K562 (cell line): ENCODE measurements around the gene DBP. TPM values are rescaled to one million over a fixed set of nuclear protein-coding genes. Genes with fewer than 3 reads are reported as not detected.
A peak's percentile ranks its signal among the peaks of the same experiment; 100 is the strongest.

Experiments used
- CBX2 ChIP-seq: fragments of 200-600 bp; sonication (generic); IDR thresholded peaks from one replicate; pipeline ENCODE4 v1.6.1; 2012; ENCODE audit warnings: mild to moderate bottlenecking, low read length, inconsistent platforms; ENCODE audit not compliant: insufficient read depth, poor library complexity, severe bottlenecking
- CCAR2 ChIP-seq: fragments of 200-400 bp; formaldehyde crosslinking; IDR thresholded peaks from 2 replicates; pipeline ENCODE4 v1.6.1; 2017; ENCODE audit warnings: mild to moderate bottlenecking, low read depth, low read length
- ETV1 ChIP-seq: fragments of 450-650 bp; conservative IDR thresholded peaks from 2 replicates; pipeline ENCODE4 v1.6.1; 2016; ENCODE audit warnings: missing genetic modification characterization, control low read depth, low read depth, missing compliant biosample characterization
- GATAD2B ChIP-seq: fragments of 450-650 bp; IDR thresholded peaks from 2 replicates; pipeline ENCODE4 v1.6.1; 2017; ENCODE audit warnings: mild to moderate bottlenecking, borderline replicate concordance
- KDM4B ChIP-seq, 2 experiments: fragments of 450-650 bp in 1 of 2; sonication (generic) in 1 of 2; IDR thresholded peaks; 2 replicates each; pipeline ENCODE4 v1.6.1; 2016 to 2017; ENCODE audit warnings: borderline replicate concordance in 2 of 2, antibody characterized with exemption in 1 of 2, low read depth in 1 of 2, mild to moderate bottlenecking in 1 of 2
- MAFK ChIP-seq: IDR thresholded peaks from 2 replicates; pipeline ENCODE4 v1.6.1; 2011; ENCODE audit warnings: low read length, improper control_type of control experiment
- MECOM ChIP-seq: fragments of 250-450 bp; sonication (Bioruptor Pico); IDR thresholded peaks from 2 replicates; pipeline ENCODE4 v1.8.0; 2022; ENCODE audit warnings: inconsistent platforms
- PPARD ChIP-seq: fragments of 250-450 bp; sonication (Bioruptor Pico); IDR thresholded peaks from 2 replicates; pipeline ENCODE4 v1.8.0; 2022; ENCODE audit warnings: inconsistent platforms, mild to moderate bottlenecking, moderate library complexity
- PRPF4 ChIP-seq: fragments of 200-400 bp; formaldehyde crosslinking; IDR thresholded peaks from one replicate; pipeline ENCODE4 v1.6.1; 2017; ENCODE audit warnings: low read length, low read depth, mild to moderate bottlenecking; ENCODE audit not compliant: insufficient read depth, poor library complexity, severe bottlenecking
- SMAD3 ChIP-seq: fragments of 450-650 bp; formaldehyde crosslinking; conservative IDR thresholded peaks from 2 replicates; pipeline ENCODE4 v1.4.0; 2020; ENCODE audit warnings: mild to moderate bottlenecking
- SRSF9 ChIP-seq: fragments of 200-400 bp; formaldehyde crosslinking; IDR thresholded peaks from 2 replicates; pipeline ENCODE4 v1.6.1; 2017; ENCODE audit warnings: low read depth, low read length, borderline replicate concordance
- STAG1 ChIP-seq: sonication (generic); formaldehyde crosslinking; IDR thresholded peaks from 2 replicates; pipeline ENCODE4 v1.5.0; 2020; ENCODE audit warnings: missing genetic modification reagents, borderline replicate concordance
- TCF3 ChIP-seq: sonication (generic); formaldehyde crosslinking; IDR thresholded peaks from 2 replicates; pipeline ENCODE4 v1.4.0; 2020; ENCODE audit warnings: mild to moderate bottlenecking, missing genetic modification reagents
- TGIF2 ChIP-seq: sonication (generic); formaldehyde crosslinking; IDR thresholded peaks from 2 replicates; pipeline ENCODE4 v1.8.1; 2022; ENCODE audit warnings: mild to moderate bottlenecking, missing genetic modification reagents, moderate library complexity
- TRIM24 ChIP-seq, 2 experiments: fragments of 450-650 bp; IDR thresholded peaks; 2 replicates each; pipeline ENCODE4 v1.6.1; 2016
- U2AF2 ChIP-seq: fragments of 200-400 bp; formaldehyde crosslinking; optimal IDR thresholded peaks from 2 replicates; pipeline ENCODE3; 2017; ENCODE audit warnings: low read depth, mild to moderate bottlenecking, low read length
- XRCC5 ChIP-seq: fragments of 200-400 bp; formaldehyde crosslinking; IDR thresholded peaks from 2 replicates; pipeline ENCODE4 v1.6.1; 2017; ENCODE audit warnings: low read depth, mild to moderate bottlenecking, low read length
- YBX1 ChIP-seq: fragments of 450-650 bp; IDR thresholded peaks from 2 replicates; pipeline ENCODE4 v1.7.1; 2016; ENCODE audit warnings: mild to moderate bottlenecking
- ZFPM2 ChIP-seq: fragments of 250-450 bp; sonication (Bioruptor Pico); IDR thresholded peaks from 2 replicates; pipeline ENCODE4 v1.5.1; 2022; ENCODE audit warnings: mild to moderate bottlenecking
- ZKSCAN3 ChIP-seq: fragments of 250-450 bp; sonication (Bioruptor Pico); IDR thresholded peaks from 2 replicates; pipeline ENCODE4 v1.4.0; 2020
- ZNF24 ChIP-seq: fragments of 450-650 bp; IDR thresholded peaks from 2 replicates; pipeline ENCODE4 v1.6.1; 2016
- ZNF282 ChIP-seq: sonication (generic); formaldehyde crosslinking; IDR thresholded peaks from 2 replicates; pipeline ENCODE4 v1.8.1; 2023; ENCODE audit warnings: missing genetic modification reagents
- ZNF436 ChIP-seq: fragments of 250-450, 450-650 bp; sonication (Bioruptor Pico); formaldehyde crosslinking; IDR thresholded peaks from 2 replicates; pipeline ENCODE4 v1.7.0; 2020; ENCODE audit warnings: mild to moderate bottlenecking
- ZNF589 ChIP-seq: fragments of 200-800 bp; sonication (Bioruptor generic); IDR thresholded peaks from 2 replicates; pipeline ENCODE4 v1.6.1; 2016; ENCODE audit warnings: low read depth, missing genetic modification characterization, missing compliant biosample characterization
- ZSCAN29 ChIP-seq: fragments of 450-650 bp; IDR thresholded peaks from 2 replicates; pipeline ENCODE4 v1.6.1; 2017
- polyA plus RNA-seq, 8 experiments: library from polyadenylated mRNA; depleted of rRNA in 4 of 8; stranded (reverse) in 5 of 8; unstranded in 3 of 8; fragments of >200 nt; fragmentation: Nextera tagmentation in 2 of 8; fragmentation: Illumina TruSeq in 1 of 8; extraction: Ambion mirVana in 2 of 8; extraction: Trizol in 1 of 8; gene quantifications; 2 replicates each; pipeline versions ENCODE4 v1.2.1 to v1.2.3, GENCODE V29; 2011 to 2014; ENCODE audit warnings: inconsistent platforms in 1 of 8, missing spikeins in 1 of 8
- total RNA-seq, 7 experiments: library from RNA; depleted of rRNA in 6 of 7; stranded (reverse); fragments of >200 nt in 6 of 7; fragmentation: Illumina TruSeq in 2 of 7; extraction: Trizol in 2 of 7; gene quantifications; 2 replicates each; pipeline versions ENCODE4 v1.2.1 to v1.2.3, GENCODE V29; 2011 to 2021; ENCODE audit warnings: low replicate concordance in 1 of 7
- TF ChIP-seq, protein P1 (sequence below): fragments of 200-800 bp; sonication (Bioruptor generic); IDR thresholded peaks from 2 replicates; pipeline ENCODE4 v1.6.1; 2017; ENCODE audit warnings: missing genetic modification characterization, missing compliant biosample characterization
- TF ChIP-seq, protein P2 (sequence below): fragments of 450-650 bp; IDR thresholded peaks from 2 replicates; pipeline ENCODE4 v1.7.0; 2016; ENCODE audit warnings: borderline replicate concordance

Gene DBP
- total and polyA plus RNA-seq, 9 of the 15 experiments (the other 6 are each of a cell fraction or from before 2014, with no cell fraction given): 0.25 to 5.5 (median 1.8) TPM

DNA sequence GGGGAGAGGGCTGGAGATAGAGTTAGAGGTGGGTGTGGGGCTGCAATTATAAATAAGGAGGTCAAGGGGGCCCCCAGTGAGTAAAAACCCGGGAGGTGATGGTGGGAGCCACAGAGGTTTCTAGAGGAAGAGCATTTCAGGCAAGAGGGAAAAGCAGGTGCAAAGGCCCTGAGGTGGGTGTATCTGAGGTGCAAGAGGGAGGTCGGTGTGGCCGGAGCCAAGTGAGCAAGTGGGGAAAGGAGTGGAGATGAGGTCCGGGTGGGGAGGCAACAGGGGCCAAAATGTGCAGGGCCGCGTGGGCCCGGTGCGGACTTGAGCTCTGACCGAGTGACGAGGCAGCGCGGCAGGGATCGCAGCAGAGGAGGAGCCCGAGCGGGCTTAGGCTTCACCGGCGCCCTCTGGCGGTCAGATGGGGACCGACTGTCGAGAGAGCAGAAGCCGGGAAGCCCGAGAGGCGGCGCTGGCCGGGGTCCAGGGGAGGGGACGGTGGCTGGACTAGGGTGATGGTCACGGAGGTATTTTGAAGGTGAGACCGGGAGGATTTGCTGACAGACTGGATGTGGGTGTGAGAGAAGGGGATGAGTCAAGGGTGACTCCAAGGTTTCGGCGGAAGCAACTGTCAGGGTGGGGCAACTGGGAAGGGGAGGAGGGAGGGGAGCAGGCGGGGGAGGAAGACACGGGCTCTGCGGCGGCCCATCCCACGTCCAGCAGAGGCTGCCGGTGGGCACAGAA lies 48.3 kb downstream of the DBP start (continued):
- TF ChIP-seq MAFK (no peak), ZNF282 (CRISPR knock-in tag) (no peak), ZNF436 (CRISPR knock-in tag) (no peak), ZKSCAN3 (CRISPR knock-in tag) (no peak), PRPF4 (no peak), CBX2 (no peak), TGIF2 (CRISPR knock-in tag) (no peak), KDM4B (IDR thresholded peaks at IDR 0.05; ENCODE audit: borderline replicate concordance in 2 of 2, low read depth in 1 of 2) (0 out of 4 replicates have a peak, but pooled peaks of 1 of the 2 experiments have one; percentile 46), CCAR2 (no peak), ZNF24 (peak; percentile 74; the same call in 1 of the 2 replicates), ETV1 (tag) (peak; percentile 71), YBX1 (0 out of 2 replicates have a peak, but pooled peaks have one; percentile 69), ZSCAN29 (peak; percentile 65; the same call in 1 of the 2 replicates), U2AF2 (no peak), PPARD (CRISPR knock-in tag) (no peak), XRCC5 (peak; percentile 98), STAG1 (CRISPR knock-in tag) (peak; percentile 49; the same call in 1 of the 2 replicates), ZNF589 (CRISPR knock-in tag) (no peak), GATAD2B (no peak; the same call in 1 of the 2 replicates), ZFPM2 (CRISPR knock-in tag) (no peak), TRIM24 (IDR thresholded peaks at IDR 0.05) (peak; percentile 53 to 68; a peak in 3 of 4 replicates), MECOM (CRISPR knock-in tag) (no peak), TCF3 (CRISPR knock-in tag) (no peak), SMAD3 (CRISPR knock-in tag) (no peak), SRSF9 (no peak)
- TF ChIP-seq, protein P1, sequence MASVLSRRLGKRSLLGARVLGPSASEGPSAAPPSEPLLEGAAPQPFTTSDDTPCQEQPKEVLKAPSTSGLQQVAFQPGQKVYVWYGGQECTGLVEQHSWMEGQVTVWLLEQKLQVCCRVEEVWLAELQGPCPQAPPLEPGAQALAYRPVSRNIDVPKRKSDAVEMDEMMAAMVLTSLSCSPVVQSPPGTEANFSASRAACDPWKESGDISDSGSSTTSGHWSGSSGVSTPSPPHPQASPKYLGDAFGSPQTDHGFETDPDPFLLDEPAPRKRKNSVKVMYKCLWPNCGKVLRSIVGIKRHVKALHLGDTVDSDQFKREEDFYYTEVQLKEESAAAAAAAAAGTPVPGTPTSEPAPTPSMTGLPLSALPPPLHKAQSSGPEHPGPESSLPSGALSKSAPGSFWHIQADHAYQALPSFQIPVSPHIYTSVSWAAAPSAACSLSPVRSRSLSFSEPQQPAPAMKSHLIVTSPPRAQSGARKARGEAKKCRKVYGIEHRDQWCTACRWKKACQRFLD (CRISPR knock-in tag): peak; percentile 74; the same call in 1 of the 2 replicates
- TF ChIP-seq, protein P2, sequence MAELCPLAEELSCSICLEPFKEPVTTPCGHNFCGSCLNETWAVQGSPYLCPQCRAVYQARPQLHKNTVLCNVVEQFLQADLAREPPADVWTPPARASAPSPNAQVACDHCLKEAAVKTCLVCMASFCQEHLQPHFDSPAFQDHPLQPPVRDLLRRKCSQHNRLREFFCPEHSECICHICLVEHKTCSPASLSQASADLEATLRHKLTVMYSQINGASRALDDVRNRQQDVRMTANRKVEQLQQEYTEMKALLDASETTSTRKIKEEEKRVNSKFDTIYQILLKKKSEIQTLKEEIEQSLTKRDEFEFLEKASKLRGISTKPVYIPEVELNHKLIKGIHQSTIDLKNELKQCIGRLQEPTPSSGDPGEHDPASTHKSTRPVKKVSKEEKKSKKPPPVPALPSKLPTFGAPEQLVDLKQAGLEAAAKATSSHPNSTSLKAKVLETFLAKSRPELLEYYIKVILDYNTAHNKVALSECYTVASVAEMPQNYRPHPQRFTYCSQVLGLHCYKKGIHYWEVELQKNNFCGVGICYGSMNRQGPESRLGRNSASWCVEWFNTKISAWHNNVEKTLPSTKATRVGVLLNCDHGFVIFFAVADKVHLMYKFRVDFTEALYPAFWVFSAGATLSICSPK: peak; percentile 67; the same call in 1 of the 2 replicates
